CD4-positive, alpha-beta T cell treated with Interleukin-4 for 1 hour (primary cell): ENCODE measurements around the gene PACSIN3.

Experiments used
- DNase-seq, 2 donors: peaks; one replicate each; pipeline ENCODE4 v3.0.0-alpha.2; 2020 to 2022

Gene PACSIN3

DNA sequence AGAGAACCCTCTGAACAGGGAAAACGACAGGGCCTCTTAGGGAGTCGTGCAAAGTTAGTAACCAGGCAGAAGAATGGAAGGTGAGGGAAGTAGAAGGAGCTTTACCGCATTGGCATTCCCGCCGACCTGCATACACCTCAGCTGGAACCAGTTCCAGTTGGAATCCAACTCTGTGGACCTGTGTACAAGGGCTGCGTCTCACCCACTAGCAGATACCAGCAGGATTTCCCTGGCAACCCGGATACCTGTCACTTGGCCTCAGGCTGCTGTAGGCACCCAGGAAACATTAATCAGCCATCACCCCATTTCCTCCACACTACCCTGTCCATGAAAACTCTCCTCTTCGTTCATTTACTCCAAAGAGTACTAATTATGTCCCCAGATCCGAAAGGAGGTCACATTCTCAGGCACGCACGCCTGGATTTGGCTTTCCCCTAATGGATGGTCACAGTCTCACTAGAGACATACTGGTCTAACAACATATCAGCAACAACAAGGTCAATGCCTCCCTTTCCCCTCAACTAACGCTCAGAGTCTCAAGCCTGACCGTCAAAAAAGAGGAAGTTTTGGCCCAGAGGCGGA is 10.4 kb downstream of the PACSIN3 start:
- DNase-seq: peak in 1 of 2 donors; percentile 36

- DNase-seq: no peak
Measured at GRCh38 chr11:47172740-47173336, 13.4 kb downstream of the PACSIN3 start.

GRCh38 chr11:47171856-47172255 is 14.4 kb downstream of the PACSIN3 start:
- no peak for DNase-seq

- no peak for DNase-seq
Measured at GRCh38 chr11:47171061-47171838, 15.0 kb downstream of the PACSIN3 start.

- DNase-seq: no peak
Measured at GRCh38 chr11:47166368-47166767, 19.9 kb downstream of the PACSIN3 start.

DNA sequence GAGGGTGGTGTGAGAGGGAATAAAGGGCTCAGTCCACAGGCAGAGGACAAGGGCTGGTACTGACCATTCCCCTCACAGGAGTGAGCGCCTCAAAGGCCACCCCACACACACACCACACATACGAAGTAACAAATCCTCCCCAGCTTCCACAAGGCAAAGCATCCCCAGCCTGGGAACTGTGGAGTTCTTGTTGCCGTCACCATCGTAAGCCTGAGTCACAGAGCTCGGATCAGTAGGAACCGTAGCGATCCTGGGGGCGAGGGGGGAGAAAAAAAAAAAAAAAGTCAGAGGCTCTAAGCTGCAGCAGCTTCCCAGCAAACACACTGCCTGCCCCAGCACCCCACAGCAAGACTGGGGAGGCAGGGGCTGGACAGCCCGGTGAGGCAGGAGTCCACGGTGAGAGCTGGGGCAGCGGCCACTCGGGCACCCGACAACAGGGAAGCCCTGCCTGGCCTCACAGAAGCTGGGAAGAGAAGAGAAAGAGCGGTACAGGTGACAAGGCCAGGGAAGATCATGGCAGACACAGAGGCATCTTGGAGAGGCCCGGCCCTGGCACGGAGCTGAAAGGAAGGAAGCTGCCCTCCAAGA is 20.9 kb downstream of the PACSIN3 start:
- DNase-seq: no peak

DNA sequence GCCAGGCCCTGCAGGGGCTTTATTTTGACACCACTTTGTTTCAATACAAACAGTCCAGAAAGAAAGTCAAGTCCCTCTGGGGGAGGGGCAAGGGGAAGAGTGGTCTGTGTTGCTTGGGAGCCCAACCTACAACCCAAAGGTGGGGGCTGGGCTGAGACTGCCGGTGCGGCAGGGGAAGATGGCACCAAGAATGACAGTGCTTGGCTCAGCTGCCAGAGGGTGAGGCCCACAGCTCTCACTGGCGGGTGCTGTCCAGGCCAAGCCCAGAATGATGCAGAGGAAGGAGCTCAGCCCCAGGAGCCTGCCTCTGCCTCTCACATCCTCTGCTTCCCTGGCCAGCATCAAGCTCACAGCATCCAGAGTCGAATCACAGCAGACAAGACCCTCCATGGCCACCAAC is 21.9 kb downstream of the PACSIN3 start:
- no peak for DNase-seq

DNA sequence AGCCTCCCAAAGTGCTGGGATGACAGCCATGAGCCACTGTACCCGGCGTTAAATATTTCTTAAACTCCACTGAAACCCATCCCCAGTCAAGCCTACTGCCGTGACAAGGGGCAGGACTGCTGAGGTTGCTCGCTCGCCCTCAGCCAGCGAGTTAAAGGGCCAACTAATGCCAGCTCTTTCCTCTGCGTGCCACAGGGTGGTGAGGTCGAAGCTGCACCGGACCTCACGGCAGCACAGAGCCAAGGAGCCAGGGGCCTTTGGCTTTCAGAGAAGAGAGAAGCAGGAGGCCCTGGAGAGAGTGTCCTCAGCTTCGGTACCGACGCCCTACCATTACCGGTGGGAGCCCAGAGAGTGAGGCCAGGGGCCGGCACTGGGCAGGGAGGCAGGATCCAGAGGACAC is 22.3 kb downstream of the PACSIN3 start:
- DNase-seq: no peak

DNA sequence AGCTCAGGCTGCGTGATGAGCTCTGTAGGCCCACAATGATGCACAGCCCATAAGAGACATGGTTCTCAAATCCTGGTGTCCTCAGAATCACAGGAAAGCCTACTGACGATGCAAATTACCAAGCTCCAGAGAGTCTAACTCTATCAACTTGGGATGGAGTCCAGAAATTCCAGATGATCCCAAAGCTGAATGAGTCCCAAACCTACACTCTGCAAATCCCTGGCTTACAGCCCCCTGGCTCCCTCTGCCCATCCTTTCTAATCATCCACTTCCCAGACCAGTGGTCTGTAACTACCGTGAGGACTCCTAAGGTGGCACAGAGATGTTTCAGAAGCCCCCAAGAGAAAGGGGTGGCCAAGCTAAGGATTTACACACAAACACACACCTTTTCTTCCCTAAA is 23.0 kb downstream of the PACSIN3 start:
- DNase-seq: no peak

- no peak for DNase-seq
Measured at GRCh38 chr11:47162426-47162825, 23.8 kb downstream of the PACSIN3 start.

DNA sequence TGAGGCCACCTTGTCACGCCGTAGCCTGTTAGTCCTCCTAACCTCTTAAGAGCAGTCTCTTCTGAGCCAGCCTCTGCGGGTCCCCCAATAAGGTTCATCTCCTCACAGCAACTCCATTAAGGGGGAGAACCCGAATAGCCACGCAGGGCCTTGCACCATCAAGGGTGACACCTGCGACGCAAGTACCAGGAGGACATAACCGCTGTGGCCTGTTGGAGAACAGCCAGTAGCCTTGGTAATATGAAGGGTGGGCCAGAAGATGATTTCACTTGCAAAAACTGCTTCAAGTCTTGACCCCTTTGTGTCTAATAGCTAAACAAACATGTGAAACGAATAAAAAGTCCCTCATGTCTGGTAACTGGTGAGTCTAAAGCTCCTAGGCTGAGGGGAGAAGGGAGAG is 24.3 kb downstream of the PACSIN3 start:
- DNase-seq: no peak

DNA sequence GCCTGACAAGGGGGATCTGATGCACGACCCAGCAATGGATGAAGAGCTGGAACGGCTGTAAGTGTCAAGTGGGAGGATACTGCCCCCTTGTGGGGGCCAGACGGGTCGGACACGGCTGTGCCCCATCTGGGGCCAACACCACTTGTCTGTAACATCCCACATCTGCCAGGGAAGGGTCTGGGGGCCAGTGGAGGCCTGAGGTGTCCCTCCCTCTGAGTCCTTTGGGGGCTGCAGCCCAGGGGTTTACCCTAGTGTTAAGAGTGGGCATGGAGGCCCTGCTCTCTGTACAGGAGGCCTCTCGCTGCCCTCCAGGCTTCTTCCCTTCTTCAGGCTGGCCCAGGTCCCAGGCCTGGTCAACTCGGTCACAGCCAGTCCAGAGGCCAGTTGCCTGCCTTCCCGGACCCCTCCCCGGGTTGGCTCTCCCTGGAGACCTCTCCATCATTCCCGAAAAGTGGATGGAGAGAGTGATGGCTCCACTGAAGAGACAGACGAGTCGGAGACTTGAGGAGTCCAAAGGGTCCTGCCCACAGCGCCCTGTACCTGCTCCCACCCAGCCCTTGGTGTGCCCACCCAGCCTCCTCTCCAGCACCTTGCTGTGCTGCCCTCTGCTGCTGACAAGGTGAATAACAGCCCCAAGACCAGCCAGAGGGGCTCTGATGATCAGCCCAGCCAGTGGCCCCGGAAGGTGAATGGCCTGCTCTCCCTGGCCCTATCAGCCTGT is 24.9 kb downstream of the PACSIN3 start:
- DNase-seq: peak; percentile 49 to 60

DNA sequence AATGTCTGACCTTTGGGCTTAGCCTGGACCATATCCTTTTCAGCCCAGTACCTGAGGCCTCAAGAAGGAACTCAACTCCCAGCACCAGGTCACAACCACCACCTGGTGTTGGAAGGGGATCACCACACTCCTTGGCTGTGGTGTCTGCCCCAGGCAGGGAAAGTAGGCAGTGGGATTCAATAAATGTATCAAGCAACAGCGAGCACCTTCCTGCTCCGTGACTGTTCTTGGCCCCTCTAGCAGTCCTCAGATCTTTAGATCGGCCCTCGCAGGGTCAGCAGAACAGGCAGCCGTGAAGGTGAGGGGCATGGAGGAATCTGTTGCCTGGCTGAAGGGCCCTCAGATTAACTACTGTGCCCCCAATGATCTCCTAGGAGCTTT is 25.5 kb downstream of the PACSIN3 start:
- no peak for DNase-seq

DNA sequence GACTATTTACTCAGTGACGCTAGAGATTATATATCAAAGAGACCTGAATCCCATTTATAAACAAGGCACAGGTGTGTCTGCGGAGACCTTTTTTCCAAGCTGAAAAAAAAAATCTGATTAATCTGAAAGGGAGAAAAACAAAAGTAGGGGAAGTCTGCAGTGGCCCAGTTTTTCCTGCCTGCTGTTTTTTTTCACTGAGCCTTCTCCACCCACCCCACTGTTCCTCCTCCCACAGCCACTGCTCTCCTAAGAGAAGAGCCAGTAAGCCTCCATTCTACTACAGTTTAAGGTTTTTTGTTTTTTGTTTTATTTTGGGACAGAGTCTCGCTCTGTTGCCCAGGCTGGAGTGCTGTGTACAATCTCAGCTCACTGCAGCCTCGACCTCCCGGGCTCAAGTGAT is 28.0 kb downstream of the PACSIN3 start:
- DNase-seq: no peak

DNA sequence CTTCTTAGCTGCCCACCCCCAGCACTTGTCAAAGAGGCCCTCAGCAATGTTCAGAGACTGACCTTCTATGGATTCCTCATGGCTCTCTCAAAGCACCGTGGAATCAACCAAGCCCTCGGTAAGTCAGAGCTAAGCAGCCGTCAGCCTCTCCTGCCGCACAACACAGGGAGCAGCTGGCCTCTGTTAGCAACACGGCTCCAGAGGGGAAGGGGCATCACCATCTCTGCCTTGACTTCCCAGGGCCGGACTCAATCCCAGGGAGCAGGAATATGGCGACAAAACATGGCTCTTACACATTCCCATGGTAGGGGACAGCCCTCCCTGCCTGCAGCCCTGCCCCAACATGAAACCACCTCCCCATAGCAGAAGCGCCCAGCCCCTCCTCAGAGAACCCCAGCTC is 28.4 kb downstream of the PACSIN3 start:
- DNase-seq: no peak

- no peak for DNase-seq
Measured at GRCh38 chr11:47156951-47157350, 29.3 kb downstream of the PACSIN3 start.

DNA sequence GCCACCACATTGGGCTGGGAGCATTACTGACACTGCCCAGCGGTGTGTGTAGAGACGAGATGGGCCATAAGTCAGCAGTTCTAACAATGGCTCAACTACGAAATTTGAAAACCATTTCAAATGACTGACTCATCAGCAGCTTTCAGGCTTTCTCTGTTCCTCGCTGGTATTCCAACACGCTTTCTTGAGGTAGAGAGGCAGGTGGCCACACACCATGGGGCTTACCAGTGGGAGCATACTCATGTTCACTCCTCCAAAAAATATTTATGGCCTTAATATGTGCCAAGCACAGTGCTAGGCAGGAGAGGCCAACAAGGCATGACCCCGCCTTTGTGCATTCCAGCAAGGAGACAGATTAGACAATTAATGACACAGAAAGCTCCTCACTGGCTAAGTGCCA is 29.9 kb downstream of the PACSIN3 start:
- DNase-seq: no peak

- no peak for DNase-seq
Measured at GRCh38 chr11:47155879-47156278, 30.4 kb downstream of the PACSIN3 start.

DNA sequence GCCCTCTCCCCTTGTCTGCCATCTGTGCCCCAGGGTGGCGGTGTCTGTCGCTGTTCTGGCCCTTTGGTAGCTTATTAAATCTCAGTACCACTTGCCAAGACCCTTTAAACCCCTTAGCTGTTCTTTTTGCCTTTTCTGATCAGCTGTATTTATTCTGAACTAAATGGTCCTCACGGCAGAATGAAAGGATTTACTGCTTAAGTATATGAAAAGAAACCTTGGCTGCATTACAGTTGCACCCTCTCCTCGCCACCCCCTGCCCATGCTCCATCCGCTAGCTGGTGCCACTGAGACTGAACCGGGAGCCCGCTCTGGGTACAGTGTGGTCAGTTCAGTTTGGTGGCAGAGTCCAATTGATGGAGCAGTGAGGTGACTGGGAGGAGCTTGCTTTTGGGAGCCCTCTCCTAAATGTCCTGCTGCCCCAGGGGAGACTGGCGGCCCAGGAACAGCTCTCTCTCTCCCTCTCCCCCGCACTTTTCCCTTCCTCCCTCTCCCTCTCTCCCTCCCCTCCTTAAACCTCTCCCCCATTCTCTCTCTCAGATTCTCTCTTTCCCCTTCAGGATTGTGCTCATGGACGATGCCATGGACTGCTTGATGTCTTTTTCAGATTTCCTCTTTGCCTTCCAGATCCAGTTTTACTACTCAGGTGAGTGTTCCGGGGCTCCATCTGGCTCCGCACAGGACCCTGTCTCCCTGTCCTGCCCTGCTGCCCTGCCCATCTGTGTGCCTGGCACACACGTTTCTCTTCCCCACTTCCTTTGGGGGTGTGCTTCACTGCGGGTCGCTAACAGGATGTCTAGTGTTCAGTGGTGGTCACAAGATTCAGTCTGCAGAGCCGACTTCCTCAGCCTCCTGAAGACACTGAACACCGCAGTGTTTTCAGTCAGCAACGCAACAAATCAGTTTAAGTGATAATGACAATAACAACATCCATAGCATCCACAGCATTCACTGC is 31.3 kb downstream of the PACSIN3 start:
- DNase-seq: peak; percentile 29 to 35

DNA sequence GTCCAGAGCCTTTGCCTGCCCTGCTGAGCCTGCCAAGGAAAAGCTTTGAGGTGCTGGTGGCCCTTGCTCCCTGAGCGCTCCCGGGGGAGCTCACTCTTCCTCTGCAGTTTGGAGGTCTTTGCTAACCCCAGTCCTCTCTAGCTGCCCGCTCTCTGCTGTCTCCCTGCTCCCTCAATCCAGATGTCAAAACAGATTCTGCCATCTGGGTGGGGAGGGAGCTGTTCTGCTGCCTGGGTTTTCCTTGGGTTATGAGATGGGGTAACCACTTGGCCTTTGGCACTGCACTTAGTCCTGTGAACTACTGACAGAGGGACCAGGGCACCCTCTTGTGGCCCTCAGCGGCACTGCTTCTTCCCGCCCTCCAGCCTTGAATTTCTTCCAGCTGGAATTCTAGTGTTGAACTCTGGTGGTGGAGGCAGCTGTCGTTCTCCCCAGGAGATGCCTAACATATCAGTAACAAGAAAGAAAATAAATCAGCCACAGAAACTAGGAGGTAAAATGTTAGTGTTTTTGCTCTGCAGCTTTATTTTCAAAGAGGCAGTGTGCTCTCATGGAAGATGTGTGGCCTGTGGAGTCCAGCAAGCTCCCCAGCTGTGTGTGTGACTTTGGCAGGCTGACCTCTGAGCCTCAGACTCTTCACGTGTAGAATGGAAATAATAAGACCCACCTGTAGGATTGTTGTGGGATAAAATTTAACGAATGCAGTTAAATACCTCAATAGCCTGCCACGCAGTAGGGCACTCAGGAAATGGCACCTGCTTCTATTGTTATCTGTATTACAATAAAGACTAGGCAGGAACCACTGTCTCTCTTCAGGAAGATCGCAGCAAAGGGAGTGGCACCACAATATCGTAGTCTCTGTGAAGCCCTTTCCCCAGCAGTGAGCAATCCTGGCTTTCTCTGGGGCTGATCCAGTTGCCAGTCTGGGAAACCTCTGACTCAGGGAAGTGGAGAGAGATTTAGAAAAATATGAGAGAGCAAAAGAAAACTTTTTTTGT is 33.0 kb downstream of the PACSIN3 start:
- peak; percentile 57 for DNase-seq
